ENCODE data around the gene C3AR1. TPM values are rescaled to one million over a fixed set of nuclear protein-coding genes. Genes with fewer than 3 reads are reported as not detected.
"Not testable (repeated sequence)": the region's sequence is repeated elsewhere in the genome, so short reads cannot be mapped to it uniquely, and the experiment has no call there.

The C3AR1 gene
- total RNA-seq, 4 donors from 2014 or later: 1.0 to 23.8 (median 4.4) TPM

GRCh38 chr12:8093291-8093690, 27.1 kb upstream of the C3AR1 start:
- H3K4me1 ChIP-seq: no peaks in the 10 kb centered on the region
- TF ChIP-seq, protein P1, sequence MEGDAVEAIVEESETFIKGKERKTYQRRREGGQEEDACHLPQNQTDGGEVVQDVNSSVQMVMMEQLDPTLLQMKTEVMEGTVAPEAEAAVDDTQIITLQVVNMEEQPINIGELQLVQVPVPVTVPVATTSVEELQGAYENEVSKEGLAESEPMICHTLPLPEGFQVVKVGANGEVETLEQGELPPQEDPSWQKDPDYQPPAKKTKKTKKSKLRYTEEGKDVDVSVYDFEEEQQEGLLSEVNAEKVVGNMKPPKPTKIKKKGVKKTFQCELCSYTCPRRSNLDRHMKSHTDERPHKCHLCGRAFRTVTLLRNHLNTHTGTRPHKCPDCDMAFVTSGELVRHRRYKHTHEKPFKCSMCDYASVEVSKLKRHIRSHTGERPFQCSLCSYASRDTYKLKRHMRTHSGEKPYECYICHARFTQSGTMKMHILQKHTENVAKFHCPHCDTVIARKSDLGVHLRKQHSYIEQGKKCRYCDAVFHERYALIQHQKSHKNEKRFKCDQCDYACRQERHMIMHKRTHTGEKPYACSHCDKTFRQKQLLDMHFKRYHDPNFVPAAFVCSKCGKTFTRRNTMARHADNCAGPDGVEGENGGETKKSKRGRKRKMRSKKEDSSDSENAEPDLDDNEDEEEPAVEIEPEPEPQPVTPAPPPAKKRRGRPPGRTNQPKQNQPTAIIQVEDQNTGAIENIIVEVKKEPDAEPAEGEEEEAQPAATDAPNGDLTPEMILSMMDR (IDR thresholded peaks at IDR 0.05): no peak
- no peak for TF ChIP-seq POLR2A (IDR thresholded peaks at IDR 0.05)
- DNase-seq: no peak
- H3K27ac ChIP-seq: no peak overlapping the region
- H3K27me3 ChIP-seq: no peaks in the 10 kb centered on the region
- H3K4me3 ChIP-seq: no peak overlapping the region
- H3K36me3 ChIP-seq: no peaks in the 10 kb centered on the region
- intact Hi-C loops (cut with DNase I; ENCODE audit: low total_unique reads): no loop called here
- no peaks in the 10 kb centered on the region for H3K9me3 ChIP-seq

DNA sequence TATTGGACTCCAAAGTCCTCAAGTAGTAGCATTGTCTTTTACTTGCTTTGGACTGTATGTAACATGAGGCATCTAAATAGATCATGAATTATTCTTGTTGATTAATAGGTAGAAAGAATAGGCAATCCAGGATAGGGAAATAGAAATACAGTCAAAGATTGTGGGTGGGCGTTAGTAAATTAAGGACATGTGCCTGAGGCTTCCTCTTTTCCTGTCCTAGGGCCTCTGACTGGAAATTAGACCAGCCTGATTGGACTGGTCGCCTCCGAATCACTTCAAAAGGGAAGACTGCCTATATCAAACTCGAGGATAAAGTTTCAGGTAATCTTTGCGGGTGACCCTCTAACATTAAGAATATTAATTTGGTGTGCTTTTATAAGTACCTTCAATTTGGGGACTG, 23.6 kb upstream of the C3AR1 start:
- H3K36me3 ChIP-seq: no peaks in the 10 kb centered on the region
- H3K27me3 ChIP-seq: no peaks in the 10 kb centered on the region
- TF ChIP-seq, protein P1 (IDR thresholded peaks at IDR 0.05): no peak
- no peak for TF ChIP-seq POLR2A (IDR thresholded peaks at IDR 0.05)
- DNase-seq: no peak
- no peaks in the 10 kb centered on the region for H3K9me3 ChIP-seq
- no peak overlapping the region for H3K4me3 ChIP-seq
- no peaks in the 10 kb centered on the region for H3K4me1 ChIP-seq
- intact Hi-C loops (cut with DNase I; ENCODE audit: low total_unique reads): no loop called here
- no peak overlapping the region for H3K27ac ChIP-seq

DNA sequence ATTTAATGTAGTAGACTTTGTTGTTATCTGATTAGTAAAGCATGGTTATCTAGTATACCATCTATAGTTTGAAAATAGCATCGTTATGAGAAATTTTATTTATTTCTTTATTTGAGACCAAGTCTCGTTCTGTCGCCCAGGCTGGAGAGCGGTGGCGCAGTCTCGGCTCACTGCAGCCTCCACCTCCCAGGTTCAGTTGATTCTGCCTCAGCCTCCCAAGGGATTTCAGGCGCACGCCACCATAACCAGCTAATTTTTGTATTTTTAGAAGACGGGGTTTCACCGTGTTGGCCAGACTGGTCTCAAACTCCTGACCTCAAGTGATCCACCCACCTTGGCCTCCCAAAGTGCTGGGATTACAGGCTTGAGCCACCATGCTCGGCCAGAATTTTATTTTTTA, 23.1 kb upstream of the C3AR1 start:
- H3K27ac ChIP-seq; H3K4me1 ChIP-seq; H3K27me3 ChIP-seq; DNase-seq; H3K36me3 ChIP-seq; H3K4me3 ChIP-seq; intact Hi-C loops (cut with DNase I; ENCODE audit: low total_unique reads); H3K9me3 ChIP-seq: not testable (repeated sequence)

GRCh38 chr12:8088574-8088973, 22.4 kb upstream of the C3AR1 start:
- Histone ChIP-seq H3K36me3 (no peaks in the 10 kb centered on the region), H3K9me3 (no peaks in the 10 kb centered on the region), H3K27ac (no peak overlapping the region), H3K4me1 (no peaks in the 10 kb centered on the region), H3K4me3 (no peak overlapping the region), H3K27me3 (no peaks in the 10 kb centered on the region)
- intact Hi-C loops (cut with DNase I; ENCODE audit: low total_unique reads): no loop called here
- TF ChIP-seq POLR2A (IDR thresholded peaks at IDR 0.05): no peak
- TF ChIP-seq, protein P1 (IDR thresholded peaks at IDR 0.05): no peak
- DNase-seq: no peak

DNA sequence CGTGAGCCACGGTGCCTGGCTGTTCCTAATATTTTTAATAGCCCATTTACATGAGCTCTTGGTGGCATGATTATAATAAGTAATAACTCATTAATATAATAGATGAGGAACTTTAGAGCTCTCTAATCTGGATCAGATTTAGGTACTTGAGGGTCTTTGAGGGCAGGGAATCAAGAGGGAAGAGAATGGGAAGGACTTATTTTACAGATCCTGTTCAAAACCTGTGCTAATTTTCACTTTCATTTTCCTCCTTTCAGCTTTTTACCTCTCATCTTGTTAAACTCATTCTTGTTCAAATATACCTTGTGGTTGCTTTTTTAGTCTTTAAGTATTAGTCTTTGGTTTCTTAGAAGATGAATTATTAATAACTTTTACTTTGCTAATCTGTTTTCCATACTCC, 21.5 kb upstream of the C3AR1 start:
- no peaks in the 10 kb centered on the region for H3K36me3 ChIP-seq
- TF ChIP-seq POLR2A (IDR thresholded peaks at IDR 0.05): no peak
- TF ChIP-seq, protein P1 (IDR thresholded peaks at IDR 0.05): no peak
- H3K9me3 ChIP-seq: no peaks in the 10 kb centered on the region
- H3K4me3 ChIP-seq: no peak overlapping the region
- intact Hi-C loops (cut with DNase I; ENCODE audit: low total_unique reads): no loop called here
- DNase-seq: no peak
- no peaks in the 10 kb centered on the region for H3K4me1 ChIP-seq
- H3K27ac ChIP-seq: no peak overlapping the region
- H3K27me3 ChIP-seq: no peaks in the 10 kb centered on the region

- H3K4me1 ChIP-seq; H3K4me3 ChIP-seq; H3K27me3 ChIP-seq; DNase-seq; H3K9me3 ChIP-seq; intact Hi-C loops (cut with DNase I; ENCODE audit: low total_unique reads); H3K27ac ChIP-seq; H3K36me3 ChIP-seq: not testable (repeated sequence)
Observed at GRCh38 chr12:8084351-8084750, 18.2 kb upstream of the C3AR1 start.
